NCI-H524 treated with DMSO at 0.1 percent for 48 hours (cell line): ENCODE results near the gene DCTN2.

Source experiments
- DNase-seq: peaks from one replicate; lab custom pipeline; 2025; lab: John Stamatoyannopoulos, UW

DCTN2 gene

DNA sequence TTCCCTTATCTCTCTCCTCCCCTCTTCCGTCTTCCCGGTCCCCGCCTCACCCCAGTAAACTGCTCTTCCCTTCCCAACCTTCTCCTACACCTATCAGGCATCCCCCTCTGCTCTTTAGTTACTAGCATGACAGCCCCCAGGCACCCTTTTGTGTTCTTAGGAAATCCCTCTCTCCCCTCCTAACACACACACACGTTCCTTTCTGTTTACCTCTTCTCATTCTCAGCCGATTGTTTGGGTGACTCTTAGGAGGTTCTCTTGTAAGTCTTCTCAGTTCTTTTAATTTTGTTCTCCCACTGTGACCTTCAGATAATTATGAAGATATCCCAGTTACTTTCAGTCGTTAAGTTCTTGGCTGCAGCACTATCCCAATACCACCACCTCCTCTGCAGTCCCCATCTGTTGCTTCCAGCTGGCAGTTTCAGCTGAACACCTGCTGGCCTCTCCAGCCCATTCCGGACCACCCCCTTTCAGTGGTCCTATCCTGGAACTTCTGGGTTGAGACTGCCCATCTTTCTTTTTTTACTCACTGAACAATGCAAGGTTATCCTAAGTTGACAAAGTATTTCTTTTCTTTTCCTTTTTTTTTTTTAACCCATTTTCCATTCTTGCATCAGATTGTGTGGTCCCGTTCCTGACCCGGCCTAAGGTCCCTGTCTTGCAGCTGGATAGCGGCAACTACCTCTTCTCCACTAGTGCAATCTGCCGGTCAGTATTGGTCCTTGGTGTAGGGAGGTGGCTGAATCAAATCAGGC, 58.4 kb downstream of the DCTN2 start:
- DNase-seq, result peak; percentile 42

- DNase-seq, result peak; percentile 84
Measured at GRCh38 chr12:57487597-57488401, 59.2 kb downstream of the DCTN2 start, which contains the start of gene MARS1. MARS1 (plus strand) TSS chr12:57488068; CDS start chr12:57488091, 23 bp downstream.

- DNase-seq, result no peak
Measured at GRCh38 chr12:57487055-57487596, 59.9 kb downstream of the DCTN2 start.

GRCh38 chr12:57485695-57486094, 61.3 kb downstream of the DCTN2 start:
- no peak for DNase-seq

- no peak for DNase-seq
Measured at GRCh38 chr12:57483466-57483865, 63.5 kb downstream of the DCTN2 start.

DNA sequence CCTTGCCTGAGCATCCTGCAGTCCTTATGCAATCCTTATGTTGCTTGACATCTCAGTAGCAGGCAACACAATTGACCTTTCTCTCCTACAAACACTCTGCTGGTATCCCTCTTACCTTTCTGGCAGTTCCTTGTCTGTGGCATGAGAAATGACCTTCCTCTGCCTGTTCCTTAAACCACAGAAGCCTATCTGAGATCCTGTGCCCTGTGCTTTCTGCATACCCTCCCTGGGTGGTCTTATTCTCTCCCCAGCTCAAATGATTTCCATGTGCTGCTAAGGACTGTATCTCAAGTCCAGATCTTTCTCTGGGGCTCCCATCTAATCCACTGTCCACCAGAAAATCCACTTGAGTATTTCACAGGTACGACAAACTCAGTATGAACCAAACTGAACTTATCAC, 65.3 kb downstream of the DCTN2 start:
- DNase-seq, result no peak
